ENCODE results near the gene ITIH4.

Gene ITIH4

DNA sequence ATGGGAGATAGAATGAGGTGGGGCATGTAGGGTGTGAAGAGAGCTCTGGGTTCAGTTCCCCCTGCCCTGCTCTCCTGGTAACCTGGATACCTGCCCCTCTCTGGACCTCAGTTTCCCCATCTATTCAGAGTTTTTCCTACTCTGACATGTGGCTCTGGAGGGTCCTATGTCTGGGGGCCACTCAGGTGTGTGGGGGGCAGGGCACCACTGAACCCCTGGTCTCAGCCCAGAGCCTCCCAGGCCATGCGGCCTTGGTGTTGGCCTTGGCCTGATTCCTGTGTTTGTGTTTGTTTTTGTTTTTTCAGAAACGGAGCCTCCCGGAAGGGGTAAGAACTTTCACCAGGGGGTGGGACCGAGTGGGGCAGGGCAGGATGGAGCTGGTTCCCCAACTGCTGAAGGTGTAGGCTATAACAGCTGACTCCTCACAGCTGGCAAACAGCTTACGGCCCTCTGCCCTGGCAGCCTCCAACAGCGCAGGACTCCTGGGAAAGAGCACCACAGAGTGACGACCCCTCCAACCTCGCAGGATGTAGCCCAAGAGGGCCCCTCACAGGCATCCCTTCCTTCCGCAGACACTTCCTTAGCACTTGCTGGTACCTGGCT is 35.1 kb downstream of the ITIH4 start:
- DNase-seq: no peak

DNA sequence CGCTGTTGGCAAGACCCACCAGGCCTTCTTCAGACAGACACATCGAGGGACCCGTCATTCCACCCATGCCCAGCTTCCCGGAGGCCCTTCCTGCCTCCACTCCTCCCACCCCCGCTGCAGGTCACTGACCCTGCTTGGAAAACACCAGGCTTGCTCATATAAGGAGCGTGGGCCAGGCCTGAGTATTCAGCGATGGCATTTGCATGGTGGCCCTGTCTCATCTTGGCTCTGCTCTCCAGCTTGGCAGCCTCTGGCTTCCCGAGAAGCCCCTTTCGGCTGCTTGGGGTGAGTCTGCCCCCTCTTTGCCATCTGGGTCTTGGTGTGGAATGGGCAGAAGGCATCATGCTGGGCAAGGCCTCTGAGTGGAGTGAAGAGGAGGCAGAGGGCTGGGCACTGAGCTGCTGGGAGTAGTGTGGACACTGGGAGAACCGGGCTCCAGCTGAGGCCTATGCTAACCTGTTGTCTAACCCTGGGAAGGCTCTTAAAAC is 35.8 kb downstream of the ITIH4 start, which contains the start of gene ITIH3:
ITIH3 (plus strand) TSS at position 185 of the 488 bp plus-strand sequence; CDS start at position 193, 8 bp downstream.
- no peak for DNase-seq

DNA sequence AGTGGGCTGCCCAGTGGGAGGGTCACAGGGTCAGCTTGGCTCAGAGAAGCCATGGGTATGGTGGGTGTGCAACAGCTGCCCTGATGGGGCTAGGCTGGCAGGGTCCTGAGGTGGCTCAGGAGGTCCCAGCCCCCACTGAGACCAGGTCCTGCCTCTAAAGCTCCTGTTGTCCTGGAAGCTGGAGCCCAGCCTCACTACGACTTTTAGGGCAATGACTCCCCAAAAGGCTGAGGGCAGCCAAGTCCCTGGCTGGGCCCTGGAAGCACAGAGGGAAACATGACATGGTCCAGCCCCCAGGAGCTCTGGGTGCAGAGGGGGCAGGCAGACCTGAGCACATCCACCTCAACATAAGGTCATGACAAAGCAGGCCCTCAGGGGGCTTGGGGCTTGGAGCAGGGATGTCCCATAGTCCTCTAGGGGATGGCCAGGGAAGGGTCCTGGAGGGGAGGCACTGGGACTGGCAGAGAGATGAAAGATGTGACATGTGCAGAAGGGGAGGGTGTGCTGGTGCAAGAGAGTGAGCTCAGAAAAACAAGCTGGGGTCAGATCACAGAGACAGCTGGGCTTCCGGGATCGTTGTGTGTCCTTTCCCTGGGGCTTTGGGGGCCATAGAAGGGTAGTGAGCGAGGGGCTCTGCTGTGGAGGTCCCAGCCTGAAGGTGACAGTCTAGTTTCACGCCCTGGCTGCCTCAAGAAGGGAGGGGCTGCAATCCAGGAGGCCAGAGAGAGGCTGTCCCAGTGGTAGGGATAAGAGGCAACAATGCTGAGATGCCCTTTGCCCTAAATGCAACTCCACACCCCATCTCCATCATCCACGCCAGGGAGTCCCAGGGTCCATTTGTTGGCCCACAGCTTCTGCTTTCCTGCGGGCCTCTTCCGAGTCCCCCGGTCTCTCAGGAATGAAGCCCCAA is 36.5 kb downstream of the ITIH4 start:
- DNase-seq: no peak

DNA sequence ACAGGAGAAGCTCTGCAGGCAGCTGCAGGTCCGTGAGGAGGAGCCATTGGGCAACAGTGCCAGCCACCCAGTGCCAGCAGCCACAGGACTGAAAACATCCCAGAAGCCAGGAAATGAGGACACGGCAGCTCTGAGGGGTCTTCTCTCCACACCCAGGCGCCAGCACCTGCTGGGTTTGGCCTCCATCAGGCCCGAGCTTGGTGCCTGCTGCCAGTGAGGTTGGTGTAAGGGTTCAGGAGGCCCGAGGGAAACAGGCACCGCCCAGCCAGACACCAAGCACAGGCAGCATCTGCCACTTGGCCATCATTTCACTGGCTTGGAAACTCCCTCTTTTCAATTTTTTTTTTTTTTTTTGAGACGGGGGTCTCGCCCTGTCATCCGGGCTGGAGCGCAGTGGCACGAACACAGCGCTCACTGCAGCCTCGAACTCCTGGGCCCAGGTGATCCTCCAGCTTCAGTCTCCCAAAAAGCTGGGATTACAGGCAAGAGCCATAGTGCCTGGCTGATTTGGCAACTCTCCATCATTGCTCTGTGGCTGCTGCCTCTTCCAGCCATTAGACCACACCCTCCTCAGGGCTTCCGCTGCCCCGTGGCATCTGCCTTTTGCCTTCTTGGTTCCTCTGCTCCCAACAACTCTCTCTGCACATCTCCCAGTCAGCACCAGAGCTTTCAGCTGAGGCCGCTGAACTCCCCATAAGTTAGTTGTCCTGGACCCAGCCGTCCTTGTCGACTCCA is 37.3 kb downstream of the ITIH4 start:
- peak in 1 of 2 experiments; percentile 30 for DNase-seq

DNA sequence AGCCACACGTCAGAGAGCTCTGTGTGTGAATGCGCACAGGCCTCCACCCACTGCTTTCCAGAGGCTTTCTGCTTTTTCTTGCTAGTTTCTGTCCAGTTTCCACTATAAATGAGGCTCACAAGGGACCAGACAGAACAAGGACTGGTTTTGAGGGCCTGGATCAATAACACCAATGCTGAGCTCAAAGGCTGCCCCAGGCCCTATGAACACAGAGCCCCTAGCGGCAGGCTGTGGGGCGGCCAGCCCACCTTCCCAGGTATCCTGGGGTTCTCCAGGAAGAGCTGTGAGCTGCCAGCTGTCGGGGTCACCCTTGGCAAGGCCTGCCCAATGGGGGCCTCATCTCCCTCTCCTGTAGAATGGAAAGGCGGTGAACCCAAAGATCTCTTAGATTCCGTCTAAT is 38.1 kb downstream of the ITIH4 start:
- DNase-seq: no peak

DNA sequence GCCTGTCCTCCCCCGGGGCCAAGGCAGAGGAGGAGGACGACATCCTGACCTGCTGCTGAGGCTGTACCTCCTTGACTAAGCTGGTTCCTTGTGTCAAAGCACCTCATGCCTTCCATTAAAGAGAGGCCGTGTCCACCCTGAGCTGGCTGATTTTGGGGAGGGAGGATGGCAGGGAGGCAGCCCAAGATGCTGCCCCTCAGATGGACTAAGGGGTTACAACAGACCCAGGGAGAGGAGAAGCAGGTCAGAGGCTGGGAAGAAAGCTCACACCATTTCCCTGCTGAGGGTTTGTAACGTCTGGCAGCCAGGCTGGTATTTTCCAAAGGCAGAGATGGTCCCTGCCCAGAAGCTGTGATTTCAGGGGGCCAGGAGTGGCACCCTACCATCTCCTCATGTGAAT is 38.5 kb downstream of the ITIH4 start:
- no peak for DNase-seq

DNA sequence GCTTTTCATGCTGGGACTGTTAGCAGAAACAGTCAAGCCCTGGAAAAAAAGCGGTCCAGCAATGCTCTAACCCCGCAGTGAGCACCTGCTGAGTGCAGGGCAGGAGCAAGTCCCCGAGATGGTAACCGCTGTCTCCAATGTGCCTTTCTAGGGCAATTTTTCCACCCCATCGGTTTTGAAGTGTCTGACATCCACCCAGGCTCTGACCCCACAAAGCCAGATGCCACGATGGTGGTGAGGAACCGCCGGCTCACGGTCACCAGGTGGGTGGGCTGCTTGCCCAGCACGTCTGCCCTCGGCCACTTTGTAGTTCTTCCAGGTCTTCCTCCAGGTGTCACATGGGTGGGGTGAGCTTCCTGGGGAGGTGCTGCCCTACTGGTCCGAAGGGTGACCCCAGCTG is 39.1 kb downstream of the ITIH4 start:
- DNase-seq: no peak

DNA sequence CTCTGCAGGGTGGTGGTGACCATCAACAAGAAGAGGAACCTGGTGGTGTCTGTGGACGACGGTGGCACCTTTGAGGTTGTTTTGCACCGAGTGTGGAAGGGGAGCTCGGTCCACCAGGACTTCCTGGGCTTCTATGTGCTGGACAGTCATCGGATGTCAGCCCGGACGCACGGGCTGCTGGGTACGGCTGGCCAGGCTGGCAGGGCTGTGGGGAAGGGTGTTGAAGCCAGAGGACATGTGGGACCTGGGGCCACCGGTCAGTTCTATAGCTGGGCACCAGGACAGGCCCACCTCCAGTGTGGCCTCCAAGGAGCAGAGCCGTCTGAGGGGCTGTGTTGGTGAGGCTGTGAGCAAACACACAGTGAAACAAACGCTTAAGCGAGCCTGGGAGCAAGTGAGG is 39.7 kb downstream of the ITIH4 start:
- DNase-seq: no peak

DNA sequence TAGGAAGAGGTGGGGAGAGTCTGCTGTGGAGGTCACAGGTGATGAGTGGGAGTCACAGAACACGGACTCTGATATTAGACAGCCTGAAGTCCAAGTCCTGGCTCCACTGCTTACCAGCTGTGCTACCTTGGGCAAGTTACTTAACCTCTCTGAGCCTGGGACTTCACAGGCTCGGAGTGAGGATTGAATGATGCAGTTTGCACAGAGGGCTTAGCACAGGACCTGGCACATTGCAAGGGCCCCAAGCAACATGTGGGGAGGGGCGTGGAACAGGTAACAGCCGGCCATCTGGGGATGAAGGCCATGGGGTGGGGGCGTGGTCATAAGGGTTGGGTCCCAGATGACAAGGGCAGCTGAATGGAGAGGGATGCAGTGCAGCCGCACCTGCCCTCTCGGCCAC is 40.1 kb downstream of the ITIH4 start:
- DNase-seq: no peak

DNA sequence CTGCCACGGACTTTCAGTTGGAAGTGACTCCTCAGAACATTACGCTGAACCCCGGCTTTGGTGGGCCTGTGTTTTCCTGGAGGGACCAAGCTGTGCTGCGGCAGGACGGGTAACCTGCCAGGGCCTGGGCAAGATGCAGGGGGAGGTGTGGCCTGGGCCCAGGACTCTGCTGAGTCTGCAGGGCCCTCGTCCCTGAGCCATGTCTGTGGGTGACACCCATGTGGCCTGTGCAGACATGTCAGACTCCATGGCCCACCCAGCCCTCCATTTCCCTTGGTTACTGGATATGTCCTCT is 40.8 kb downstream of the ITIH4 start:
- no peak for DNase-seq

DNA sequence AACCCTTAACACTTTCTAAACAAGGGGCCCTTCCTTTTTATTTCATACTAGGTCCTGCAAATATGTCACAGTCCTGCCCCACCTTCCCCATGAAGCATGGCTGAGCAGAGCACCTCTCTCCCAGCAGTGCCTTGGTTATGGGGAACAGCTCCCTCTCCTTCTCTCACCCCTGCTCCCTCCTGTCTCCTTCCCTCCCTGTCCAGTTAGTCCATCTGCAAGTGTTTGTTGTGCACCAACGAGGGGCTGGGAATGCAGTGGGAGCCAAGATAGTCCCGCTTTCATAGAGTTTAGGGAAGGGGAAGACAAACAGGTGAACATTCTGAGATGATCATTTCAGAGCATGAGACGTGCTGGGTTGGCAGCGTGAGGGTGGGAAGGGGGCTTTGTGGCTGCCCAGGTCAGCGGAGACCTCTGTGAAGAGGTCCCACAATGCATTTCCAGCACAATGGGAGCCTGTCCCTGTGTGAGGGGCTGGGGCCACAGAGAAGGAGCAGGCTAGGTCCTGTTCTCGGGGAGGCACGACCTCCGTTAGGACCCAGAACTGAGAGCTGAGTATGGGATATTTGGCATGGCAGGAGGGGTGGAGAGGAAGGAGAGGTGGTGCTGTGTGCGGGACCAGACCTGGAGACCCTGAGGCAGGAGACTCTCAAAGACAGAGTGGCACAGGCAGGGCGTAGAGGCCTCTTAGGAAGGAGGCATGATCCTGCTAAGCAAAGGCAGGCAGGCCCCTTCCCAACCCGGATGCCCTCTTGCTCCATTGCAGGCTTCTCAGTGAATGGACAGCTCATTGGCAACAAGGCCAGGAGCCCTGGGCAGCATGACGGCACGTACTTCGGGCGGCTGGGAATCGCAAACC is 41.4 kb downstream of the ITIH4 start:
- DNase-seq: no peak

DNA sequence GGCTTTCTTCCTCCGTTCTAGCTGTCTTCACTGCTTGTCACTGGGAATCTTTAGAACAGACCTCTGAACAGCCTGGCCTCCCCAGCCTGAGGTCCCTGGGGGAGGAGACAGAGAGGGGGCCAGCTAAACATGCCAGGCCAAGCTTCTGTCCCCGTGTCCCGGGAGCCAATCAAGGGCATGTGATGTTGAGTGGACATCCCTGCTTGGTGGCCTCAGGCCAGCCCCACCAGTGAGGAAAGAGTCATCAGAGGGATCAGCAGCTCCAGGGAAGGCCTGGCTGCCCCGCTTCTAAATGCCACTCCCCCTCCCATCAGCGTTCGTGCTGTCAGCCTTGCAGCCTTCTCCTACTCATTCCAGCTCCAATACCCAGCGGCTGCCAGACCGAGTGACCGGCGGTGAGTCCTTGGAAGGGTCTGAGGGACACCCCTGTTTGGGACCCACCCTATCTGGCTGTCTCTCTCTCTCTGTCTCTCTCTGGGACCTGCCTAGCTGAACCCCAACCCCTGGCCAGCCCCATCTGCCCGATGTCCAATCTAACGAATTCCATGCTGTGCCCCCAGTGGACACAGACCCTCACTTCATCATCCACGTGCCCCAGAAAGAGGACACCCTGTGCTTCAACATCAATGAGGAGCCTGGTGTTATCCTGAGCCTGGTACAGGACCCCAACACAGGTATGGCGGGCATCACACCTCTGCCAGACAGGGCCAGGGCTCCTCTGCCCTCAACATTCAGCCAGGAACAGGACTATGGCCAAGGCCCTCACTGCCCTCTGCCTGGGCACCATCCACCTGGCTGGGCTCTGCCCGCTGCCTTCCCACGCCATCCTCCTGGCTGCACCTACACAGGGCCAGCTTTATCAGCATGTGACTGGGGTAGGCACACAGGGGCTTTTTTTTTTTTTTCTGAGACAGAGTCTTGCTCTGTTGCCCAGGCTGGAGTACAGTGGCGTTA is 42.5 kb downstream of the ITIH4 start:
- DNase-seq: no peak

DNA sequence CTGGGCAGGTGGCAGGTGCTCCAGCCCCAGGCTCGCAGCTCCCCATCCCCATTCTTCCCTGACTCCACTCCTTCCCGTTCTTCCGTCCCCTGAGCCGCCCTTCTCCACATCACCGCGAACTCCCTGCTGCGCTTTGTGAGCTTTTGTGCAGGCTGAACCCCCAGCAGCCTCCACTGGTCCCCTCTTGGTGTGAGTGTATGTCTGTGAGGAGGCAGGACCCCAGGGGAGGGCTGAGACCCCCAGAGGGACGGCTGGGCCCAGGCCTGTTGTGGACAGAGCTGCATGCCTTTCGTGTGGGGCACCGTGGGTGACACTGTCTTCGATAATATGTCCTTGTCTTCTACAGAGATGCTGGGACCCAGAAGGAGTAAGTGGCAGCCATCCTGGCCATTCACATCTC is 43.2 kb downstream of the ITIH4 start:
- DNase-seq: no peak

DNA sequence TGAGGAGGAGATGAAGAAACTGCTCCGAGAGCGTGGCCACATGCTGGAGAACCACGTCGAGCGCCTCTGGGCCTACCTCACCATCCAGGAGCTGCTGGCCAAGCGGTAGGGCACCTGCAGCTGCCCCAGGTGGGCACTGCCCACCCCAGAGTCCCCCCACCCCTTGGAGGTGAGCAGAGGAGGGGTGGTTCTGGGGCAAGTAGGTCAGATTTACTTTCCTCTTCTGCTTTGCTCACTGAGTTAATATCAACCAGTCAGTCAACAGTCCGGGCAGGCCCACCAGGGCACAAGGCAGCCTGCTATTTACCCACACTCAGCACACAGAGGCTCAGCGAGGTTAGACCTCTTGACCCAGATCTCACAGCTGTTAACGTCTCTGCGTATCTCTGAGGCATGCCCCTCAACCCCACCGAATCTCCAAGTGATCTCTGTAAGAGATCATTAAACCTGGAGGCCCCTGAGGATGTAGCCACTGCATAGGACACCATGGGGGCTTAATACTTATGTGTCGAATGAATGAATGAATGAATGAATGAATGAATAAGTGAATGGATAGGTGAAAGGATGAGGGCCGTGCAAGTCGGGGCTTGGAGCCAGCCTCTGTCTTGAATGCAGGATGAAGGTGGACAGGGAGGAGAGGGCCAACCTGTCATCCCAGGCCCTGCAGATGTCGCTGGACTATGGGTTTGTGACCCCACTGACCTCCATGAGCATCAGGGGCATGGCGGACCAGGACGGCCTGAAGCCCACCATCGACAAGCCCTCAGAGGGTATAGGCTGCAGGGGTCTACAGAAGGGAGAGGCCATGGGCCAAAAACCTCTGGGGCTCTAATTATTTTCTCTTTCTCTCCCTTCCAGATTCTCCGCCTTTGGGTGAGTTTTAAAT is 43.9 kb downstream of the ITIH4 start:
- no peak for DNase-seq

DNA sequence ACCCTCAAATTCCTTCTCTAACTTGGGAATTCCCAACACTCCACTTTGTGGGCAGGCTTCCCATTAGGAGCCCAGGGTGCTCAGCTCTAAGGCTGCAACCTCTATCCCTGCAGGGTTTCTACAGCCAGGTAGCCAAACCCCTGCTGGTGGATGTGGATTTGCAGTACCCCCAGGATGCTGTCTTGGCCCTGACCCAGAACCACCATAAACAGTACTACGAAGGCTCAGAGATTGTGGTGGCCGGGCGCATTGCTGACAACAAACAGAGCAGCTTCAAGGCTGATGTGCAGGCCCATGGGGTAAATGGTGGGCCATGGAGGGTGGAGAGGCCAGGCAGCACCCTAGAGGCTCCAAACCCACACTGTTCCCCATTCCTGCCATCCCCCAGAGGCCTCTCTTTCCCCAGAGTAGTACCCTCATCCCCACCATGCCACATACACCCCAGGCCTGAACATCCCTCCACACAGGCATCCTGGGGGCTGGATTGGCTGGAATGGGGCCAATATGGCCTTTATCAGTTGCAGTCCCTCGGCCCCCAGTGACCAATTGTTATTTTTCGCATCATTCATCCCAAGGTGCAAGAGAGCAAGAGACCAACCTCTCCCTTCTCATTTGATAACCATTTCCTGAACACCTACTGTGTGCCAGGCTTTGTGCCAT is 45.4 kb downstream of the ITIH4 start:
- no peak for DNase-seq

DNA sequence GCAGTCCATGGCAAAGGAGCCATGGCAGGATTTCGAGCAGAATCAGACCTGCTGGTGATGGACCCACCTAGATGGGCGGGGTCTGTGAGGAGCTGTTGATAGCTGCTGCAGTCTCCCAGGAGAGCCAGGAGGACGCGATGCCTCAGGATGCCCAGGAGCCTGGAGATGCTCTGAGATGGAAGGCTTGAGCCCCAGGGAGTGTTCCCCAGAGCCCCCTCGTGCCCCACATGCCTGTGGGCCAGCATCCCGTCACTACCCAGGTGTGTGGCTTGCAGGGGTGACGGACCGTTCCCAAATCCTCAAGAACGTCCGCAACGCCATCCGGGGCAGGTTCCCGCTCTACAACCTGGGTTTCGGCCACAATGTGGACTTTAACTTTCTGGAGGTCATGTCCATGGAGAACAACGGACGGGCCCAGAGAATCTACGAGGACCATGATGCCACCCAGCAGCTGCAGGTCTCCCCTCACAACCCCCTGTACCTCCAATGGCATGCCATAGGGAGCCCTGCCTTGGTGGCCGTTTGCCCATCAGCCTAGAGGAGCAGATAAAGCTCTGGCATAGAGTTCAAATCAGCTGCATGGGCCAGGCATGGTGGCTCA is 46.4 kb downstream of the ITIH4 start:
- DNase-seq: no peak

DNA sequence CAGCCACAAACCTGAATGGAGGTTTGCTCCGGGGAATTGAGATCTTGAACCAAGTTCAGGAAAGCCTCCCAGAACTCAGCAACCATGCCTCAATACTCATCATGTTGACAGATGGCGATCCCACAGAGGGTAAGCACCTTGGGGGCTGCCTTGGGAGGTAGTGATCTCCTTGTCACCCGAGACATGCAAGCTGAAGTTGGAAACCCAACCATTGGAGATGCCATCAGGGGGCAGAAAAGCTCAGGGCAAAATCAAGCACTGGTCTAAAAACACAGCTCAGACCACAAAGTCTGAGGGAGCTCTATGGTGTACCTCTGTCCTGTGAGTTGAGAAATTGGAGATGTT is 47.3 kb downstream of the ITIH4 start:
- DNase-seq: no peak

DNA sequence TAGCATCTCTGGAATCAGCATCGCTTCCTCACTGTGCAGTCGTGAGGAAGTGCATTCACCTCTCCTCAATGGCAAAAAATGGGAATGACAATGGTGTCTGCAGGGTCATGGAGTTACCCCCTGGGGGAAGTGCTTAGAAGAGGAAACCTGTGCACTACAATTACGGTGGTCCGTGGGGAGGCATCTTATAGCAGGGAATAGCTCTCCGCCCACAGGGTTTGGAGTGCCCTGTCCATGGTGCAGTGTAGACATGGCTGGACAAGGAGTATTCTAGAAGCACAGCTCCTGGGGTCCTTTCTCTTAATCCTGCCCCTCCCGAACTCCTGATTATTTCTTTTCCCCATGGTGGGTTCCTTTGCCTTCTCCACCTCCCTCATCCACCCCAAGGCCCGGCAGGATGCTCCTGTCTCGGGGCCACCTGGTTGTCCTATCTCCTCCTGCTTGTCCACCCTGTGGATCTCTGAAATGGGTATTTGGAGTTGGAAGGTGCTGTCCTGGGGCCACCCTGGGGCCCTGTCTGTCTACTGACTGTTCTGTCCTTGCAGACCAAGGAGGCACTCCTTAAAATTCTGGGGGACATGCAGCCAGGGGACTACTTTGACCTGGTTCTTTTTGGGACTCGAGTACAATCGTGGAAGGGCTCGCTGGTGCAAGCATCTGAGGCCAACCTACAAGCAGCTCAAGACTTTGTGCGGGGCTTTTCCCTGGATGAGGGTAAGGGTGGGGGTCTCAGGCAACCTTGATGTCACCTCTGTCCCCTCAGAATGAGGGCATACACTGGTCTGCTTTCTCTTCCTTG is 47.9 kb downstream of the ITIH4 start:
- no peak for DNase-seq

DNA sequence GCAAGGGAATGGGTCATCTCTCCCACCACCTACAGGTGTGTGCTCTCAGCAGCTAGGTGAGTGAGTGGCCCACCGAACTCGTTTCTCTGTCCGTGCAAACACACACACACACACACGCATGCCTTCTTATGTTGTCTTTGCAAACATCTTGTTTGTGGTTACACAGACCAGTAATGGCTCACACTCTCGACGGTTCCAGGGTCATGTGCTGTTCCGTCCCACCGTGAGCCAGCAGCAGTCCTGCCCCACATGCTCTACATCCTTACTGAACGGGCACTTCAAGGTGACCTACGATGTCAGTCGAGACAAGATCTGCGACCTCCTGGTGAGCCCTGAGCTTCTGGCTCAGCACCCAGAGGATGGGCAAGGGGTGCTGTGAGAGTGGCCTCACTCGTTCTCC is 48.7 kb downstream of the ITIH4 start:
- DNase-seq: no peak

Data from SHP77 (cell line).